HepG2 (cell line): ENCODE results near the gene ATG2A. TPM values are rescaled to one million over a fixed set of nuclear protein-coding genes. Genes with fewer than 3 reads are reported as not detected.

Experiments used
- HCFC1 ChIP-seq: fragments of 150-350 bp; IDR thresholded peaks from 2 replicates; pipeline ENCODE4 v1.6.1; 2014; ENCODE audit warnings: low read depth, low read length
- KAT2B ChIP-seq: fragments of 150-350 bp; IDR thresholded peaks from 2 replicates; pipeline ENCODE4 v1.6.1; 2014; ENCODE audit warnings: low read depth, low read length, borderline replicate concordance
- KLF12 ChIP-seq: sonication (generic); formaldehyde crosslinking; IDR thresholded peaks from 2 replicates; pipeline ENCODE4 v1.4.0; 2020; ENCODE audit warnings: missing genetic modification reagents, borderline replicate concordance
- NFAT5 ChIP-seq: sonication (generic); formaldehyde crosslinking; IDR thresholded peaks from 2 replicates; pipeline ENCODE4 v1.4.0; 2020; ENCODE audit warnings: missing genetic modification reagents
- NFYC ChIP-seq: IDR thresholded peaks from 2 replicates; pipeline ENCODE4 v1.6.1; 2016; ENCODE audit warnings: missing genetic modification reagents, missing compliant biosample characterization
- PRDM10 ChIP-seq: sonication (generic); formaldehyde crosslinking; IDR thresholded peaks from 2 replicates; pipeline ENCODE4 v1.4.0; 2020; ENCODE audit warnings: low read depth, missing genetic modification reagents
- SKI ChIP-seq: fragments of 450-650 bp; IDR thresholded peaks from one replicate; pipeline ENCODE4 v1.6.1; 2018; ENCODE audit warnings: mild to moderate bottlenecking; ENCODE audit not compliant: partially characterized antibody
- TAF15 ChIP-seq: fragments of 200-400 bp; formaldehyde crosslinking; IDR thresholded peaks from one replicate; pipeline ENCODE4 v1.6.1; 2018; ENCODE audit warnings: mild to moderate bottlenecking, low read depth, low read length; ENCODE audit not compliant: poor library complexity, severe bottlenecking
- TCF7 ChIP-seq: sonication (generic); IDR thresholded peaks from 2 replicates; pipeline ENCODE4 v1.6.1; 2016; ENCODE audit warnings: antibody characterized with exemption, low read depth
- TP53 ChIP-seq: sonication (generic); formaldehyde crosslinking; conservative IDR thresholded peaks from 2 replicates; pipeline ENCODE4 v1.4.0; 2020; ENCODE audit warnings: missing genetic modification reagents
- ZBTB46 ChIP-seq: sonication (generic); formaldehyde crosslinking; IDR thresholded peaks from 2 replicates; pipeline ENCODE4 v1.4.0; 2020; ENCODE audit warnings: mild to moderate bottlenecking, missing genetic modification reagents, borderline replicate concordance
- ZNF263 ChIP-seq: sonication (generic); formaldehyde crosslinking; IDR thresholded peaks from 2 replicates; pipeline ENCODE4 v1.4.0; 2020; ENCODE audit warnings: missing genetic modification reagents
- ZNF326 ChIP-seq: sonication (generic); formaldehyde crosslinking; IDR thresholded peaks from 2 replicates; pipeline ENCODE4 v1.4.0; 2020; ENCODE audit warnings: missing genetic modification reagents, borderline replicate concordance
- ZNF513 ChIP-seq: sonication (generic); formaldehyde crosslinking; conservative IDR thresholded peaks from 2 replicates; pipeline ENCODE4 v1.5.0; 2020; ENCODE audit warnings: missing genetic modification reagents
- ZNF547 ChIP-seq: sonication (generic); formaldehyde crosslinking; IDR thresholded peaks from 2 replicates; pipeline ENCODE4 v1.5.1; 2020; ENCODE audit warnings: mild to moderate bottlenecking, missing genetic modification reagents
- ZNF850 ChIP-seq: sonication (generic); formaldehyde crosslinking; conservative IDR thresholded peaks from 2 replicates; pipeline ENCODE4 v1.9.0; 2021; ENCODE audit warnings: mild to moderate bottlenecking, missing genetic modification reagents
- polyA plus RNA-seq, 8 experiments: library from polyadenylated mRNA; depleted of rRNA in 3 of 8; stranded (reverse) in 7 of 8; unstranded in 1 of 8; fragments of >200 nt; fragmentation: Illumina TruSeq in 4 of 8; extraction: Trizol in 4 of 8; gene quantifications; 2 replicates each; pipeline versions ENCODE4 v1.2.1 to v1.2.3, GENCODE V29; 2011 to 2016; ENCODE audit warnings: low read depth in 4 of 8, missing spikeins in 1 of 8, mixed read lengths in 1 of 8; ENCODE audit not compliant: insufficient read depth in 1 of 8
- total RNA-seq, 5 experiments: library from RNA; depleted of rRNA; stranded (reverse); fragments of >200 nt; fragmentation: Illumina TruSeq; extraction: Trizol; gene quantifications; 2 replicates each; pipeline ENCODE4 v1.2.3, GENCODE V29; 2016; ENCODE audit warnings: low read depth in 1 of 5

Gene ATG2A
- total and polyA plus RNA-seq, 2 of the 13 experiments (the other 11 are each of a cell fraction or from before 2014, with no cell fraction given): 6.7 to 8.0 TPM

- TF ChIP-seq HCFC1: no peak
- peak; percentile 91 for TF ChIP-seq ZNF263
- TF ChIP-seq PRDM10 (CRISPR knock-in tag): no peak
- TF ChIP-seq TCF7: no peak
- TF ChIP-seq KAT2B: no peak
- TF ChIP-seq SKI: no peak
- TF ChIP-seq ZBTB46 (CRISPR knock-in tag): no peak
- TF ChIP-seq TAF15: no peak
- TF ChIP-seq ZNF326 (CRISPR knock-in tag): no peak
- peak; percentile 86 for TF ChIP-seq ZNF547 (CRISPR knock-in tag)
- no peak for TF ChIP-seq NFYC
- TF ChIP-seq NFAT5 (CRISPR knock-in tag): no peak
- no peak for TF ChIP-seq ZNF513 (CRISPR knock-in tag)
- no peak for TF ChIP-seq TP53
- TF ChIP-seq ZNF850 (CRISPR knock-in tag): no peak
- TF ChIP-seq KLF12: no peak
These were observed 17.8 kb upstream of the ATG2A start (continued) for GRCh38 chr11:64934682-64935358.
